Islet of Langerhans (tissue), 1 donor: ENCODE data around the gene XPR1.
A peak's percentile ranks its signal among the peaks of the same experiment; 100 is the strongest.
"Not testable (repeated sequence)": the region's sequence is repeated elsewhere in the genome, so short reads cannot be mapped to it uniquely, and the experiment has no call there.

Experiments used
- FAIRE-seq: peaks from one replicate; lab custom pipeline; 2011; peaks lifted over from hg19 to GRCh38; lab: Jason Lieb, UNC

The XPR1 gene

DNA sequence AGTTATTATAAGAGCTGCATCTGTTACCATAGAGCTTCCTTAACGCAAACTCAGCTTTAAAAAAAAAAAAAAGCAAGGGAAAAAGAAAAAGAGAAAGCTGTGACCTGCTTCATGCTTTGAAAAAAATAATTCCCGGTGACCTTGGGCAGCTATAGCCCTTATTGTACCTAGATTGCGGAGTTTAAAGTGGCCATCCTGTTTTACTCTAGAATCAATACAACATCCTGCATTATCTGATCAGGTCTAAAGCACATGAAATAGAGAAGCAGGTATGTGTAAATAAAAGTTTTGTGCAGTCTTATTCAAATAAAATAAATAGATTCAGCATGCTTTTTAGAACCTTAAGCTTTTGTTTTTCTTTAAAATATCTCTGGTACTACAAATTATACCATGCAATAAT lies 154.1 kb downstream of the XPR1 start:
- FAIRE-seq = peak; percentile 51

DNA sequence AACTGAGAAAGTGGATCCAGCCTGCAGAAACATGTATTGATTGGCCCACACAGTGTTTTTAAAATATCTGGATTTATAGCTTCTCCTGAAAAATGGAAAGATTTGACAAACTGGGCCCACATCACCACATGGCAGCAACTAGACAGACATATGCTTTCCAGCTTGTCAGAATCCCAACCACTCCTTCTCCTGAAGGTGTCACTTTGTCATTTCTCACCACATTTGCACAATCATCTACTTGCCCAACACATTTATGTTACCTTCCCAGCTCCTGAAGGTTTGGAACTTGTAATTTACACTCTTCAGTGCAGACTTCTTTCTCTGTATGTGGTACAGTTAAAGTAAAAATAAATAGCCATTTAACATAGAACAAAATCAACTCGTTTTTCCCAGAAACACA lies 154.8 kb downstream of the XPR1 start:
- no peak for FAIRE-seq

DNA sequence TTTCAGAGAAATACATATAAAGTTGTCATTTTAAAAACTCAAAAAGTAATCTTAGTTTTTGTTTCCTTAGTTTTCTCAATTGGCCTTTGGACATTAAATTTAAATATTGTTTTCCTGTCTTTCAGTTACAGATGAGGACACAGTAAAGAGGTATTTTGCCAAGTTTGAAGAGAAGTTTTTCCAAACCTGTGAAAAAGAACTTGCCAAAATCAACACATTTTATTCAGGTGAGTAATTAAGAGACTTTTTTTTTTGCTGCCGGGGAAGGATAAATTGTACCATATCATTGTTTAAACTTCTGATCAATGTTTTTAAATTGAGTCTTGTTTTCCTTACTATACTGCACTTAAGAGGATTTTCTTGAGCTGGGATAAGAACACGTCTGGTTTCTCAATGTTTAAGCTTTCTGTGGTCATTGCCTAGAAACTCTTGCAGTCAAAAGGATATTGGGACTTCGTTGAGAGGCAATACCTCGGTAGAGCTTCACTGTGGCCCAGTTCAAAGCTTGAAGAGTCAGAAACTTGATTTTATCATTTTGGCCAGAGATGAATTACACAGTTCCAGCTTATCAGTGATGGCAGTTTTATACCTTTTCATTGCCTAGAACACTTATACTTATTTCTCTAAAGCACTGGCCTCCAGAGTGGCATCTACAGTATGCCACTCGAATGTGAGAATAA lies 155.9 kb downstream of the XPR1 start:
- FAIRE-seq = no peak

DNA sequence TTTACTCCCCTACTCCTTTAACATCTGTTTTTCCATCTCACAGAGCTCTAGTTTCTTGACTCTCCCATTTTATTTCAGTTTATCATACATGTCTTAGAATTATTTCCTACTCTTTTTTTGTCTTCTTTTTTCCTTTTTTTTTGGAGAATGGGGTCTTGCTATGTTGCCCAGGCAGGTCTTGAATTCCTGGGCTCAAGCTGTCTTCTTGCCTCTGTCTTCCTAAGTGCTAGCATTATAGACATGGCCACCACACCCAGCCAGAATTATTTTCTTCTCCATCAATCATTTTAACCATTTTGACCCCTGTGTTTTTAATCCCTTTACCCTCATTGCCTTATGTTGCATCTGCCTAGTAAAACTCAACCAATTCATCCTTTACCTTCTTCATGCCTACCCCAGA lies 157.6 kb downstream of the XPR1 start:
- no peak for FAIRE-seq

DNA sequence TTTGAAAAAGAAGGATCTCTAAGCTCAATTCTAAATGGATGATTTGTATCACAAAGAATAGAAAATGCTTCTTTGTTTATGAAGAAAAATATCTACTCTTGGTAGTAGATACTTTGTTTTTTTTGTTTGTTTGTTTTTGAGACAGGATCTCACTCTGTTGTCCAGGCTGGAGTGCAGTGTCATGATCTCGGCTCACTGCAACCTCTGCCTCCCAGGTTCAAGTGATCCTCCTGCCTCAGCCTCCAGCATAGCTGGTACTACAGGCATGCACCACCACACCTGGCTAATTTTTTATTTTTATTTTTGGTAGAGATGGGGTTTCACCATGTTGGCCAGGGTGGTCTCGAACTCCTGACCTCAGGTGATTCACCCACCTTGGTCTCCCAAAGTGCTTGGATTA lies 159.3 kb downstream of the XPR1 start:
- FAIRE-seq = not testable (repeated sequence)

DNA sequence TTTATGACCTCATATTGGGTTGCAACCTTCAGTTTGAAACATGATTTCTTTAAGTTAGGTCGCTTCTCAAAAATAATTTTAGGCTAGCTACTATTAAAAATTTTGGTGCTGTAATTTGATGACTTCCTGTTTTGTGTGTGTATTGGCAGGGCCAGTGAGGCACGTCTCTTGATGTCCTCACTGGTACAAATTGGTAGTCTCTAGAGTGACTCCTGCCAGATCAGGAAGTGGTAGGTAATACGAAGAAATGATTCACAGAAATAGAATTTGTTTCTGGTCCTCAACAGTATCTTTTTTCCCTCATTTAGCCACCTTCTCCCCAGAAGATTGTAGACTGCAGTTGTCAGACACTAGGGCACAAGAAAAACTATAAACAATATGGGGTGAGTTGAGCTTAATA lies 160.0 kb downstream of the XPR1 start:
- FAIRE-seq = no peak

DNA sequence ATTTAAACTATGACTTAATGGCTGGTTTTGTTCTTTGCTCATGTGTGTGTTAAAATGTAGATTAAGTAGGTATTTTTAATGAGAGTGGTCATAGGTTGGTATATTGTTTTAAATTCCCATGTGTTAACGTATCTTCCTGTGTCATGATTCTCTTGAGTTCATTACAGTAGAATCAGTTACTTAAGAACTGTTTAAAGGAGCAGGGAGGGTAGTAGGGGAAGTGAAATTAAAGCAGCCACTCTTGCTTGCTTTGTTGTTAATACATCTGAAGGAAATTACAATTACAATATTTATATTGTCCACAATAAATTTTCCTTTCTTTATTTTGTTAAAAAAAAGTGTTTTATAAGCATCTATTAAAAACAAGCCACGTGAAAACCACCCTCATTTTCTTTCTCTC lies 161.6 kb downstream of the XPR1 start:
- FAIRE-seq = no peak

DNA sequence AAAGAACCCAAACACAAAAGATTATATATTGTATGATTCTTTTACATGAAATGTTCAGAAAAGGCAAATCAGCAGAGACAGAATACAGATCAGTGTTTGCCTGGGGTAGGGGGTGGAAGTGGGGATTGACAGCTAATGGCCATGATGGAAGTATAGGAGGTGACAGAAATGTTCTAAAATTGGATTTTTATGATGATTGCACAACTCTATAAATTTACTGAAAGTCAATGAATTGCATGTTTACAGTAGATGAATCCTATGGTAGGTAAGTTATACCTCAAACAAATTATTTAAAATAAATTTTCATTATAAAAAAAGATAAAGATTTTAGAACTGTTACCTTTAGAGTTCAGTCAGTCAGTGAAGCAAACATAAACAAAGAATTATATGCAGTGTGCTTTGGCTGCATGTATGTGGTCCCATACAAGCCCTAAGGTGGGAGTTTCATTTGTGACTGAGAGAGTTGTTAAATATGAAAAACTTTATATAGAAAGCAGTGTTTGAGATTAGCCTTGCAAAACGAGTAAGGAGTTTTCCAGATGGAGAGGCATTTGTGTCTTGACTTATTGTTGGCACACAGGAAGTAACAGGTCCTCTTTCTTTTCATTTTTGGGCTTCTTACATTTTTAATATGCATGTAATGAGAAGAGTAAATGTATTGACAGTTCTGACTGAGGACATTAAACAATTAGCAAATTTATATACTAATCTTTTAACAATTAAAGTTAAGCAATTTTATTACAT lies 165.2 kb downstream of the XPR1 start:
- FAIRE-seq = no peak

DNA sequence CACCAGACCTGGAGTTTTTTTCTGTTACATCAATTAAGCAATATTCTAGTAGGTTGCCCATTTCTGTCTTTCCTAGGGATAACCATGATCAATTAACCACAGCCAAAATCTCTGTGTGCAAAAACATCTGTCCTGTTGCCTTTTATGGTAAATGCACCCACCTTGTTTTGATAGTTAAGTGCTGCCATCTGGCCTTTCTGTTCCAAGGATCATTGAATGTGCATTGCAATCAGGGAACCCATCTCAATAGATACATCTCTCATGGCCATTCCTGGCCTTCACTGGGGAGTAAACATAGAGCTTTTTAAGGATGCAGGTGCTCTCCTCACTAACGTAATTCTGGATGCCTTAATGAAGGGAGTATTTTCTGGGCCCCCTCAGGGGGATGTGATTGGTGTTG lies 169.1 kb downstream of the XPR1 start:
- FAIRE-seq = peak; percentile 81

DNA sequence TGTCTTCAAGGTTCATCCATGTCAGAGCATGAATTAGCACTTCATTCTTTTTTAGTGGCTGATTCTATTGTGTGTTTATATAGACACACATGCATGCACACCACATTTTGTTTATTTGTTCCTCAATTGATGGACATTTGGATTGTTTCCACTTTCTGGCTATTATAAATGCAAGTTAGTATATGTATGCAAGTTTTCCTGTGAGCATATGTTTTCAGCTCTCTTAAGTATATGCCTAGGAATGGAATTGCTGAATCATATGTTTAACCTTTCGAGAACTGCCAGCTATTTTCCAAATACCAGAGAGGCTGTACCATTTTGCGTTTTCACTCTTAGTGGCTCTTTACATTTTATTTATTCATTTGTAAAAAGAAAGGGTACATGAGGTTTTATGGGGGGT lies 171.0 kb downstream of the XPR1 start:
- FAIRE-seq = no peak

DNA sequence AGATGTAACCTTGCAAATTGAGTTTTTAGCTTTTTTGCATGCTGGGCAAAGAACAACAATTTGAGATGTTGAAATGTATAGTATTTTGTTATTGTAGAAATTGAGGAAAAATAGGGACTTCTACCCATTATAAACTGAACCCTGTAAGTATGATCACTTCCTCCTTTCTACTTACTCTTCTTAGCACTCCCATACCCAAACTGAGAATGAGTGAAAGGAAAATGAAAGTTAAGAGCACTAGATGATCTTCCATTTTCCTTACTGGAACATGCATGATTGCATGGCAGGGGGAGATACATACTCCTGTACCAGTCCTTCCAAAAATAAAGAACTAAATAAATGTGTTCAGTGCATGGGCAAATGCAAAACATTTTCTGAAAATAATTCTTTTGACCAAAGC lies 173.5 kb downstream of the XPR1 start:
- FAIRE-seq = no peak

DNA sequence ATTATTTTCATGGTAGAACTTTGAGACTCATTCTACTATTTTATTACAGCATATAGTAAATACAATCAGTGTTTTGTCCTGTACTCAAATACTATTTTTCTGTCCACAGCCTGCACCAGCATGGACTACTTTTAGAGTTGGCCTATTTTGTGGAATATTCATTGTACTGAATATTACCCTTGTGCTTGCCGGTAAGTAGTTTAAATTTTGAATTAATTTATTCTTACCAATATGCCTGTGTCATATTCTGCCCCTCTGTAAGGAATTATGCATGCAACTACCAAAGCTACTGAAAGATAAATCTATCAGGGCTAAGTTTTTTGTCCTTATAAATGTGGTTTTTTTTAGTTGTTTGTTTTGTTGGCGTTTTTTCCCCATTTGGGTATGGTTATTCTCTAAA lies 179.5 kb downstream of the XPR1 start:
- peak; percentile 89 for FAIRE-seq

DNA sequence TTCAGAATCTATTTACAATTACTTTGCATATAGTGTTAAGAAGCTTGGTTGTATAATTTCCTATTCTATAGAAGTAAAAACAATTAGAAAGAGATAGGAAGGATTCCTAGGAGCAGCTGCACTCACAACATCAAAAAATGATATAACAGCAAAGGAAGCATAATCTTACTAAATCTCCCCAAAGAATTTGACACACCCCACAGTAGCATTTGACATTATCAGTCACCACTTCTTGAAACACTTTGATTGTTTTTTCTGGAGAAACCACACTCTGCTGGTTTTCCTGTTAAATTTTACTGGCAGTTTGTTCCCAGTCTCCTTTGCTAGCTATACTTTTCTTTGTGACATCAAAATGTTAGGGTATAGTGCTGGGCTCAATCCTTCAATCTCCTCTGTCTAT lies 180.1 kb downstream of the XPR1 start:
- FAIRE-seq = no peak

DNA sequence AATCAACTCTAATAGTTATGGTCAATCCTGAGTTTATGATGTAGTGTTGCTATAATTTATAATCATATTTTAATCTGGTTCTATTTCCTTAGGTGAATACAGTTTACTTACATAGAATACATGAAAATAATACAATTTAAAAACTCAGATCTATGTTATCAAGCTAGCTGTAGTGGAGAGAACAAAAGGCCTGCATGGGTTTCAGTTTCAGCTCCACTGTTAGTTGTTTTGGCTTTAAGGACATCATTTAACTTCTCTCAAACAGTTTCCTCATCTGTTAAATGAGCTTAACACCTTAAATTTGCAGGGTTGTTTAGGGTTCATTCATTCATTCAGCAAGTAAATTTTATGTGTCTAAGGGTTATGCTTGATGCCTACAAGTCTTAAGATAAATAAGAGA lies 182.4 kb downstream of the XPR1 start:
- peak; percentile 86 for FAIRE-seq

DNA sequence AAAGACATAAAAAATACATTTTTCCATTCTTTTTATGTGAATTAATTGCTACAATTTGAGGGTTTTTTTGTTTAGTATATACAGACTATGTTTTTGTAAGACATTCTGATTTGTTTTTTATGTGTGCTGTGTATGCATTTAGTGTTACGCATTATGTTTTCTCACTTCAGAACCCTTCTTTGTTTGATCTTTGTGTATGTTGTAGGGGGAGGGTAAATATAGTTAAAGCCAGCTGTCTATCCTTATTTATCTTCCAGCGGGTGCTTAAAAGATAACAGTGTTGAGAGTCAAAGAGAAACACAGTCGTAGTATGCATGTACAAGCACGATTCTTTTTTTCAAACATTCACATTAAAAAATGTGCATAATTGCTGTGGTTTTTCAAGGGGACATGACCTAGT lies 183.4 kb downstream of the XPR1 start:
- no peak for FAIRE-seq

DNA sequence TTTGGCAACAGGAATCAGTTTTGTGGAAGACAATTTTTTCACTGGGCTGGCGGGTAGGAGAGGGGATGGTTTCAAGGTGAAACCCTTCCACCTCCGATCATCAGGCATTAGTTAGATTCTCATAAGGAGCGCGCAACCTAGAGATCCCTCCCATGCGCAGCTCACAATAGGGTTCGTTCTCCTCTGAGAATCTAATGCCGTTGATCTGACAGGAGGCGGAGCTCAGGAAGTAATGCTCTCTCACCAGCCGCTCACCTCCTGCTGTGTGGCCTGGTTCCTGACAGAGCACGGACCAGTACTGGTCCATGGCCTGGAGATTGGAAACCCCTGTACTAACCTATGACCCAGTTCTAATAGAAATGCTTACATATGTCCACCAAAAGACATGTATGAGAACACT lies 184.3 kb downstream of the XPR1 start:
- FAIRE-seq = no peak

DNA sequence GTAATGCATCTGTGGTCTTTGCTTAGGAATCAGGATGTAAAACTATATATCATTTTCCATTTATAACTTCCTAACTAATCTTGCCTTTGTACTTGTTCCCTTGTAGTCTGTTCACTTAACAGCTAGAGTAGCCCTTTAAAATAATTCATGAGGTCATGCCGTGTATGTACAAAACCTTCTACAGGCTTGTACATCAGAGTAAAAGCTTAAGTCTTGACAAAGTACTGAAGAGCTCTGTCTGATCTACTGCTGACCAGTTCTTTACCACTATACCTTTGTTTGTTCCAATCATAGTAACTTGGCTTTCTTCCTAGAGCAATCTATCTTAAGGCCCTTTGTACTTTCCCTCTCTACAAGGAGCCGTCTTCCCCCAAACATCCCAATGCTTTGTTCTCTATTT lies 190.1 kb downstream of the XPR1 start:
- FAIRE-seq = no peak

DNA sequence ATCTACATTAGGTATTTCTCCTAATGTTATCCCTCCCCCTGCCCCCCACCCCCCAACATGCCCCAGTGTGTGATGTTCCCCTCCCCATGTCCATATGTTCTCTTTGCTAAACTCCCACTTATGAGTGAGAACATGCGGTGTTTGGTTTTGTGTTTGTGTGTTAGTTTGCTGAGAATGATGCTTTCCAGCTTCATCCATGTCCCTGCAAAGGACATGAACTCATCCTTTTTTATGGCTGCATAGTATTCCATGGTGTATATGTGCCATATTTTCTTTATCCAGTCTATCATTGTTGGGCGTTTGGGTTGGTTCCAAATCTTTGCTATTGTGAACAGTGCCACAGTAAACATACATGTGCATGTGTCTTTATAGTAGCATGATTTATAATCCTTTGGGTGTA lies 199.7 kb downstream of the XPR1 start:
- FAIRE-seq = not testable (repeated sequence)

DNA sequence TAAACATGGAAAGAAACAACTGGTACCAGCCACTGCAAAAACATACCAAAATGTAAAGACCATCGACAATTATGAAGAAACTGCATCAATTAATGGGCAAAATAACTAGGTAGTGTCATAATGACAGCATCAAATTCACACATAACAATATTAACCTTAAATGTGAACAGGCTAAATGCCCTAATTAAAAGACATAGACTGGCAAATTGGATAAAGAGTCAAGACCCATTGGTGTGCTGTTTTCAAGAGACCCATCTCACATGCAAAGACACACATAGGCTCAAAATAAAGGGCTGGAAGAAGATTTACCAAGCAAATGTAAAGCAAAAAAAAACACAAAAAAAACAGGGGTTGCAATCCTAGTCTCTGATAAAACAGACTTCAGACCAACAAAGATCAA lies 201.4 kb downstream of the XPR1 start:
- FAIRE-seq = not testable (repeated sequence)

DNA sequence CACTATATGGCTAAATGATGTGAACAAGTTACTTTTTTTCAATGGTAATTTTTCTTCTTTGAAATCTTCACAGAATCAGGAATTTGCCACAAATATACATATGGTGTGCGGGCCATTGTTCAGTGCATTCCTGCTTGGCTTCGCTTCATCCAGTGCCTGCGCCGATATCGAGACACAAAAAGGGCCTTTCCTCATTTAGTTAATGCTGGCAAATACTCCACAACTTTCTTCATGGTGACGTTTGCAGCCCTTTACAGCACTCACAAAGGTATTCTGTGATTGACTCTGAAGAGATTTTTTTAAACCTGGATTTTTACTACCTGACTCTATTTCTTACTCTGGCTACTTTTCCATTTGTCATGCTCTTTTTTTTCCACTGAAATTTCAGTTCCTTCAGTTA lies 204.6 kb downstream of the XPR1 start:
- FAIRE-seq = no peak

DNA sequence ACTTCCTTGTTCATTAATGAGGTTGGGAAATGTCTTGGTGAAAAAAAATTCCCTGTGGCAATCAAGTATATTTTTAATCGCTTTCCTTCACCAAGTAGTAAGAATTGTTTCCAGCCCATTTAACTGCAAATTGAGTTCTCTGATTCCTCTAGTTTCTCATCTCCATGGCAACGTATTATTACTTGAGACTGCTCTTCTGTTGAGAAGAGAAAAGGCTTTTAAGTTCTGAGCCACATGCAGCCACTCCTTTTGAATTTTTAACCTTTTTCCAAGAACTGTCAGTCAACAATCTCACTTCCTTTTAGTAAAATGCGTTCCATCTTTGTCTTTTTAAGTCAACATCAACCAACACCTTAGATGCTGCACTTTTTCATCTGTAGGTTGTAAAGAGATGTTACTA lies 205.2 kb downstream of the XPR1 start:
- peak; percentile 78 for FAIRE-seq

DNA sequence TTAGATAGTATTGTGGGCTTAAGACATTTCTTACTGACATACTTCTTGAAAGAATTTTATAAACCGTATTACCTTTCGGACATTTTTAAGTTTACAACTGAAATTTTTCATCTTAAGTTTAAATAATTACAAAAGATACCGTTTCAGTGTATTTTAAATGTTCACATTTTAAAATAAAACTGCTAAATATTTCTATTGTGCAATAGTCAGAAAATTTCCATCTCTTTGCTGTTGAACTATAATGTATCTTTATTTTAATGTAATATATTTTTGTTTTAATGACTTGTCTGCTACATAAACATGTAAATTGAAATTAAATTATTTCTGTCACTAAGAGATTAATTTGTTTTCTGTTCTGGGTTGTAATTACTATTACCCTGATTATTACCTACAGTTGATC lies 206.7 kb downstream of the XPR1 start:
- peak; percentile 95 for FAIRE-seq

DNA sequence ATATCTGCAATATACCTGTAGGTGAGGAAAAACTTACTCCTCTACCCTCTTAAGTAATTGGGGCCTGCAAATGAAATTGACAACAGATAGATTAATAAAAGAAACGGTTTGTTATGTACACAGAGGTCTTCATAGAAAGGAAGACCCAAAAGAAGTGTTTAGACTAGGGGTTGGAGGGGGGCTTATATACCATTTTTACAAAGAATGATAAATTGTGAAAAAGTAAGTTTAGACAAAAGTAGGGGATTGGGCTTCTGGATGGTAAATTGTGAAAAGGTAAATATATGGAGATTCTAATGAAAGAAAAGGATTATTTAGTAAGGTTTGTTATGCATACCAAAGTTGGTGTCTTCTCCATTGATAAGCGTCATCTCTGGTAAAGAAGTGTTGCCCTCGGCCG lies 207.7 kb downstream of the XPR1 start:
- FAIRE-seq = no peak

DNA sequence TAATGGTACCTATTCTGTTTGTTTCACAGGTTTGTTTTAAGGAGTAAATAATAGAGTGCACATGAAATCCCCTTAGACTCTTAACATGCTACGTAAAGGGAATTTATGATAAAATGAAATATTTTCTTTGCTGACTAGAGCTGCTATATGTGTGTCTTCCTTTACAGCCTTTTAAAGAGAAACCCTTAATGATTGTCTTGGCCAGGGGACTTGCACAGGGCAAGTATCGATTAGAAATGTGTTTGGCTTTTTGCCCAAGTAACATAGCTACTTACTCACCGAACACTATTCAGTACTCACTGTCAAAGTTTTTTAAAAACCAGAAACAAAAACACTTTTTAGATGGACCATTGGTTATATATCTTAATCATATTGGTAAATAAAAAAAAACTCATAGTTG lies 209.6 kb downstream of the XPR1 start:
- no peak for FAIRE-seq
